Measurements from ENCODE around the gene IFNE. TPM values are rescaled to one million over a fixed set of nuclear protein-coding genes. Genes with fewer than 3 reads are reported as not detected.

Gene IFNE
- polyA plus RNA-seq, 1 of the 3 experiments (the other 2 are of a cell fraction), result 0.05 TPM

DNA sequence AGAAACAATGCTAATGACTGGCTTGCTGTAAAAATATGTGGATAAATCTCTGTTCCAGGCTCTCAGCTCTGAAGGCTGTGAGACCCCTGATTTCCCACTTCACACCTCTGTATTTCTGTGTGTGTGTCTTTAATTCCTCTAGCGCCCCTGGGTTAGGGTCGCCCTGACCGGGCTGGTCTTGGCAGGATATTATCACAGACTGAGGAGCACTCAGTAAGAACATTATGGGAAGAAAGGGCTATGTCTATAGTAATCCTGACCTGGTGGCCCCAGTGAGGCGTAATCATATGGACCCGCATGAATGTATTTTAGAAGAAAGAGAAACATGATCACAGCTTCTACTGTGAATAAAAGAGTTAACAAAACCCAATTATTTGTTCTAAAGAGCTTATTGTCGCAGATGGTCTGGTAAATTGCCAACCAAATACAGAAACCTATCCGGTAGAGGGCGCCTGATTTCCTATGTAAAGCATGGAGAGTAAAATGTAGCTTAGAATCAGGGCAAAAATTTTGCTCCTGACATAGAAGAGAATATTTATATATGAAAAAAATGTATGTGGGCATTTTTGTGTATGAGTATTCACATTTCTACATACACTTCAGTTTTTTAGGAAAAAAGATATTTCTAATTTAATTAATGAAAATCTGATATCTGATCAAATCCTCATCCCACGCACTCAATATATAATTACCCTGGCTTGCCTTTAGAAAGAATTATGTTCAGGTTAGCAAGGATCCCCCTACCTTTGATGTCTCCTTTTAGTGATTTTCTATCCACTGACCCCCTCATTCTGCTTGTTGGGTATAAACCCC lies 47.7 kb downstream of the IFNE start (continued):
- no peak for TF ChIP-seq EP300 (IDR thresholded peaks at IDR 0.05; ENCODE audit: borderline replicate concordance in 1 of 2, low read depth in 1 of 2, low read length in 1 of 2)
- no peak for TF ChIP-seq TEAD4 (IDR thresholded peaks at IDR 0.05; ENCODE audit: borderline replicate concordance, insufficient read depth)
- TF ChIP-seq, protein P1, sequence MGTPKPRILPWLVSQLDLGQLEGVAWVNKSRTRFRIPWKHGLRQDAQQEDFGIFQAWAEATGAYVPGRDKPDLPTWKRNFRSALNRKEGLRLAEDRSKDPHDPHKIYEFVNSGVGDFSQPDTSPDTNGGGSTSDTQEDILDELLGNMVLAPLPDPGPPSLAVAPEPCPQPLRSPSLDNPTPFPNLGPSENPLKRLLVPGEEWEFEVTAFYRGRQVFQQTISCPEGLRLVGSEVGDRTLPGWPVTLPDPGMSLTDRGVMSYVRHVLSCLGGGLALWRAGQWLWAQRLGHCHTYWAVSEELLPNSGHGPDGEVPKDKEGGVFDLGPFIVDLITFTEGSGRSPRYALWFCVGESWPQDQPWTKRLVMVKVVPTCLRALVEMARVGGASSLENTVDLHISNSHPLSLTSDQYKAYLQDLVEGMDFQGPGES (IDR thresholded peaks at IDR 0.05; ENCODE audit: low read depth, low read length), result no peak
- no peak for TF ChIP-seq RCOR1 (IDR thresholded peaks at IDR 0.05; ENCODE audit: low read length)
- no peak for TF ChIP-seq YY1 (IDR thresholded peaks at IDR 0.05; ENCODE audit: low read depth)
- TF ChIP-seq GATA2 (CRISPR knock-in tag; IDR thresholded peaks at IDR 0.05), result no peak

DNA sequence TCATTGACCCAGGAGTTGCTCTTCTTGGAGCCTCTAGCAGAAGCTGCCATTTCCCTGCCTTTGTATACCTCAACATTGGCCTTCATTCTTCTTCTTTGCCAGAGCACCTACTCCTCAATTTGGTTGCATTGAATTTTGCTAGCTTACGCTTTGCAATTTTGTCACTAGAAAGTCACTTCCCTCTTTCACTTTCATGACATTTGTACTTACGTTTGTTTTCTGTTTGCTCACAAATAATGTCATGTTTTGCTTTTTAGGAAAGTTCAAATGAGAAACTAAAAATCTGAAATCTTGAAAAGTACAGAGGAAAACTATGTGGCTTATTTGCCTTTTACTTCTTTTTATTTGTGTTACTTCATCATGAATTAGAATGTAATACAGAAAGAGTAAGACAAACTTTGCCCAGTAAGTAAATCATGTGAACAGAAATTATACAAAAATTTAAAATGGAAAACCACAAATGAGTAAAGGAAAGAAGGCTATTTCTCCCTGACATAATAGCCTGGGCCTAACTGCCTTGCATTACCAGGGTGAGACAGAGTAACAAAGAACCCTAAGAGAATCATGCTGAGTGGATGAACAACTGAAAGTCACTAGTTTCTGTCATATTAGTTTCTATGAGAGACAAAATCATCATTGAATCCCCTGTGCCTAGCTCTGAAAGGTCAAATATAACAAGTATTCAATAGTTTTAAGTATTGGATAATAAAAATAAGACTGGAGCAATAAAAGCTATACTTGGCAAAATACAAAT lies 49.3 kb downstream of the IFNE start:
- no peaks in the 10 kb centered on the region for H3K9me3 ChIP-seq
- no peaks in the 10 kb centered on the region for H3F3A ChIP-seq (replicated peaks; ENCODE audit: insufficient read depth)
- no peak overlapping the region for H3K4me3 ChIP-seq (ENCODE audit: low read depth in 2 of 2, low read length in 1 of 2)
- H4K20me1 ChIP-seq (ENCODE audit: insufficient read depth), result no peaks in the 10 kb centered on the region
- no peak overlapping the region for H3K4me2 ChIP-seq
- no peaks in the 10 kb centered on the region; the same call in 1 of the 2 replicates for H3K27me3 ChIP-seq (ENCODE audit: insufficient read depth)
- H3K79me2 ChIP-seq (ENCODE audit: insufficient read depth), result no peaks in the 10 kb centered on the region
- no peak overlapping the region for H3K9ac ChIP-seq
- TF ChIP-seq ELF1 (IDR thresholded peaks at IDR 0.05), result no peak
- peak; percentile 51; the same call in 1 of the 2 replicates for TF ChIP-seq EZH2phosphoT487 (IDR thresholded peaks at IDR 0.05; ENCODE audit: borderline replicate concordance, low read depth)
- H3K27ac ChIP-seq (ENCODE audit: low read depth in 2 of 2, low read length in 1 of 2), result no peak overlapping the region
- H2AFZ ChIP-seq (ENCODE audit: low read depth), result no peak overlapping the region
- POLR2A ChIA-PET, result no interaction called here
- 11% methylated on average over 2 of the region's 2 CpGs for WGBS (ENCODE audit: low lambda C conversion rate)
- no peak for DNase-seq
- no peaks in the 10 kb centered on the region for H3K36me3 ChIP-seq (replicated peaks in 1 of 2; ENCODE audit: control insufficient read depth in 1 of 2, insufficient read depth in 2 of 2, low read length in 1 of 2)
- CTCF ChIA-PET, result interaction anchor here (0.7 to 1.9 kb wide), 4 partner anchors 23 to 580 kb away, joined by 3 to 7 read pairs (median 5); no protein-coding TSS in a partner anchor
- no peaks in the 10 kb centered on the region for H3K9me2 ChIP-seq
- H3K4me1 ChIP-seq (ENCODE audit: control insufficient read depth in 1 of 2, insufficient read depth in 2 of 2, low read depth in 1 of 2, low read length in 1 of 2), result no peaks in the 10 kb centered on the region

Small RNA genes within 50 kb of the gene (small RNA-seq; reads per million reads assigned to genes)
- 35.8 to 723 (median 395) reads per million in 7 experiments for gene MIR31
- gene RF00157, result 0 reads per million in 7 experiments

Other genes starting within 250 kb of the IFNE start
- not detected in 2 replicates for gene IFNA14, start 242.3 kb downstream of the IFNE start, polyA plus RNA-seq (2012; rRNA removed)
- gene IFNA5, start 177.0 kb downstream of the IFNE start, polyA plus RNA-seq (2012; rRNA removed), result not detected in 2 replicates
- gene KLHL9, start 146.9 kb downstream of the IFNE start, polyA plus RNA-seq (2012; rRNA removed), result 6.8 and 8.8 TPM in 2 replicates
- gene IFNA6, start 131.4 kb downstream of the IFNE start, polyA plus RNA-seq (2012; rRNA removed), result not detected in 2 replicates
- not detected in 2 replicates for gene IFNA13, start 114.3 kb downstream of the IFNE start, polyA plus RNA-seq (2012; rRNA removed)
- not detected in 2 replicates for gene IFNA2, start 96.9 kb downstream of the IFNE start, polyA plus RNA-seq (2012; rRNA removed)
- gene IFNA8, start 73.2 kb downstream of the IFNE start, polyA plus RNA-seq (2012; rRNA removed), result not detected in 2 replicates
- not detected in 2 replicates for gene IFNA1, start 41.9 kb downstream of the IFNE start, polyA plus RNA-seq (2012; rRNA removed)

All from SK-N-SH (cell line).